Keratinocyte (primary cell): Measurements from ENCODE around the gene NANOS3.

Experiments
- CTCF ChIP-seq, 3 experiments: IDR thresholded peaks in 1 of 3; conservative IDR thresholded peaks in 1 of 3; optimal IDR thresholded peaks in 1 of 3; 2 replicates in 2 of 3; 3 replicates in 1 of 3; pipeline versions ENCODE3 to v1.5.1; 2011; ENCODE audit warnings: low read length in 3 of 3, mild to moderate bottlenecking in 3 of 3, moderate library complexity in 2 of 3, control low read depth in 1 of 3, inconsistent platforms in 1 of 3; ENCODE audit not compliant: insufficient read depth in 2 of 3; ENCODE audit errors: extremely low read depth in 1 of 3
- EZH2 ChIP-seq: IDR thresholded peaks from one replicate; pipeline ENCODE4 v1.6.1; 2012; ENCODE audit warnings: inconsistent platforms, mild to moderate bottlenecking, low read length, moderate library complexity

GRCh38 chr19:13899912-13900584 is 23.1 kb downstream of the NANOS3 start:
- no peak for TF ChIP-seq CTCF (optimal IDR thresholded peaks at IDR 0.05 in 1 of 3, IDR thresholded peaks at IDR 0.05 in 1 of 3, conservative IDR thresholded peaks at IDR 0.05 in 1 of 3; ENCODE audit: extremely low read depth in 1 of 3, insufficient read depth in 2 of 3, low read length in 3 of 3)
- TF ChIP-seq EZH2, result no peak
